HepG2 (cell line): ENCODE results near the gene CCDC201. TPM values are rescaled to one million over a fixed set of nuclear protein-coding genes. Genes with fewer than 3 reads are reported as not detected.
A peak's percentile ranks its signal among the peaks of the same experiment; 100 is the strongest.

Experiments used
- FOXM1 ChIP-seq: sonication (generic); formaldehyde crosslinking; IDR thresholded peaks from 2 replicates; pipeline ENCODE4 v1.5.0; 2020; ENCODE audit warnings: missing genetic modification reagents
- HNF4A ChIP-seq: sonication (generic); formaldehyde crosslinking; IDR thresholded peaks from 2 replicates; pipeline ENCODE4 v1.4.0; 2020; ENCODE audit warnings: missing genetic modification reagents
- JDP2 ChIP-seq: sonication (generic); formaldehyde crosslinking; IDR thresholded peaks from 2 replicates; pipeline ENCODE4 v1.8.1; 2022; ENCODE audit warnings: missing genetic modification reagents, borderline replicate concordance
- MAZ ChIP-seq, 2 experiments: sonication (generic) in 1 of 2; formaldehyde crosslinking in 1 of 2; IDR thresholded peaks; 2 replicates each; pipeline versions ENCODE4 v1.5.0 to v1.6.1; 2012 to 2020; ENCODE audit warnings: low read depth in 2 of 2, mild to moderate bottlenecking in 2 of 2, borderline replicate concordance in 1 of 2, improper control_type of control experiment in 1 of 2, low read length in 1 of 2, missing genetic modification reagents in 1 of 2, moderate library complexity in 1 of 2
- RBFOX2 ChIP-seq: fragments of 200-400 bp; formaldehyde crosslinking; IDR thresholded peaks from 2 replicates; pipeline ENCODE4 v1.6.1; 2017; ENCODE audit warnings: low read depth, mild to moderate bottlenecking, low read length
- RFXANK ChIP-seq: IDR thresholded peaks from 2 replicates; pipeline ENCODE4 v1.6.1; 2016
- SAFB2 ChIP-seq: sonication (generic); formaldehyde crosslinking; IDR thresholded peaks from 2 replicates; pipeline ENCODE4 v1.5.1; 2020; ENCODE audit warnings: missing genetic modification reagents, low read depth, mild to moderate bottlenecking, borderline replicate concordance
- SOX5 ChIP-seq: IDR thresholded peaks from 2 replicates; pipeline ENCODE4 v1.6.1; 2016; ENCODE audit warnings: borderline replicate concordance
- TBP ChIP-seq: sonication (generic); formaldehyde crosslinking; IDR thresholded peaks from 2 replicates; pipeline ENCODE4 v1.5.0; 2020; ENCODE audit warnings: missing genetic modification reagents
- ZNF337 ChIP-seq: sonication (generic); formaldehyde crosslinking; IDR thresholded peaks from 2 replicates; pipeline ENCODE4 v1.5.1; 2020; ENCODE audit warnings: missing genetic modification reagents, low read depth, mild to moderate bottlenecking, borderline replicate concordance
- ZNF44 ChIP-seq: sonication (generic); formaldehyde crosslinking; IDR thresholded peaks from 2 replicates; pipeline ENCODE4 v1.5.1; 2020; ENCODE audit warnings: mild to moderate bottlenecking, missing genetic modification reagents
- polyA plus RNA-seq, 8 experiments: library from polyadenylated mRNA; depleted of rRNA in 3 of 8; stranded (reverse) in 7 of 8; unstranded in 1 of 8; fragments of >200 nt; fragmentation: Illumina TruSeq in 4 of 8; extraction: Trizol in 4 of 8; gene quantifications; 2 replicates each; pipeline versions ENCODE4 v1.2.1 to v1.2.3, GENCODE V29; 2011 to 2016; ENCODE audit warnings: low read depth in 4 of 8, missing spikeins in 1 of 8, mixed read lengths in 1 of 8; ENCODE audit not compliant: insufficient read depth in 1 of 8
- total RNA-seq, 5 experiments: library from RNA; depleted of rRNA; stranded (reverse); fragments of >200 nt; fragmentation: Illumina TruSeq; extraction: Trizol; gene quantifications; 2 replicates each; pipeline ENCODE4 v1.2.3, GENCODE V29; 2016; ENCODE audit warnings: low read depth in 1 of 5
- TF ChIP-seq, protein P1 (sequence below): sonication (generic); formaldehyde crosslinking; IDR thresholded peaks from 2 replicates; pipeline ENCODE4 v1.5.0; 2020; ENCODE audit warnings: mild to moderate bottlenecking, missing genetic modification reagents, moderate library complexity
- TF ChIP-seq, protein P2 (sequence below): sonication (generic); formaldehyde crosslinking; IDR thresholded peaks from 2 replicates; pipeline ENCODE4 v1.5.0; 2020; ENCODE audit warnings: mild to moderate bottlenecking, missing genetic modification reagents
- TF ChIP-seq, protein P3 (sequence below): sonication (generic); formaldehyde crosslinking; IDR thresholded peaks from 2 replicates; pipeline ENCODE4 v1.5.0; 2020; ENCODE audit warnings: missing genetic modification reagents, mild to moderate bottlenecking, borderline replicate concordance
- TF ChIP-seq, protein P4 (sequence below): sonication (generic); formaldehyde crosslinking; IDR thresholded peaks from 2 replicates; pipeline ENCODE4 v1.4.0; 2020; ENCODE audit warnings: missing genetic modification reagents
- TF ChIP-seq, protein P5 (sequence below): sonication (generic); formaldehyde crosslinking; IDR thresholded peaks from 2 replicates; pipeline ENCODE4 v1.4.0; 2020; ENCODE audit warnings: missing genetic modification reagents

Gene CCDC201
- total and polyA plus RNA-seq, 2 of the 13 experiments (the other 11 are each of a cell fraction or from before 2014, with no cell fraction given) = 0.92 TPM; not detected in 1

DNA sequence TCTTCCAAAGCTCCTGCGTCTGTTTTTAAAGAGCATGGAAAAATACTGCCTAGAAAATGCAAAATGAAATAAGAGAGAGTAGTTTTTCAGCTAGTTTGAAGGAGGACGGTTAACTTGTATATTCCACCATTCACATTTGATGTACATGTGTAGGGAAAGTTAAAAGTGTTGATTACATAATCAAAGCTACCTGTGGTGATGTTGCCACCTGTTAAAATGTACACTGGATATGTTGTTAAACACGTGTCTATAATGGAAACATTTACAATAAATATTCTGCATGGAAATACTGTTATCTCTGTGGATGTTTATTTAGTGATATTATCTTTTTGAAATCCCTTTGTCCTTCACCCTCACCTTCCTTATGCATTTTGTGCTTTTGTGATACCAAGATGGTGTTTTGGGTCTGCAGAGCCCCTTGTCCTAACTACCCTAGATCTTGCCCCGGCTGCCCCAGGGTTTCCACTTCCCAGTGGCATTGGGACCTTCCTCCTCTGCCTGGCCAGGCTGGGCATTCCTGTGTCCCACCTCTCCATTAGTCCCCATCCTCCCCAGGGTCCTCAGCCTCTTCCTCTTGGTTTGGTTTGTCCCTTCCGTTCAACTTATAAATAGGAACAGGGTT lies 20.6 kb upstream of the CCDC201 start (continued):
- TF ChIP-seq, protein P1, sequence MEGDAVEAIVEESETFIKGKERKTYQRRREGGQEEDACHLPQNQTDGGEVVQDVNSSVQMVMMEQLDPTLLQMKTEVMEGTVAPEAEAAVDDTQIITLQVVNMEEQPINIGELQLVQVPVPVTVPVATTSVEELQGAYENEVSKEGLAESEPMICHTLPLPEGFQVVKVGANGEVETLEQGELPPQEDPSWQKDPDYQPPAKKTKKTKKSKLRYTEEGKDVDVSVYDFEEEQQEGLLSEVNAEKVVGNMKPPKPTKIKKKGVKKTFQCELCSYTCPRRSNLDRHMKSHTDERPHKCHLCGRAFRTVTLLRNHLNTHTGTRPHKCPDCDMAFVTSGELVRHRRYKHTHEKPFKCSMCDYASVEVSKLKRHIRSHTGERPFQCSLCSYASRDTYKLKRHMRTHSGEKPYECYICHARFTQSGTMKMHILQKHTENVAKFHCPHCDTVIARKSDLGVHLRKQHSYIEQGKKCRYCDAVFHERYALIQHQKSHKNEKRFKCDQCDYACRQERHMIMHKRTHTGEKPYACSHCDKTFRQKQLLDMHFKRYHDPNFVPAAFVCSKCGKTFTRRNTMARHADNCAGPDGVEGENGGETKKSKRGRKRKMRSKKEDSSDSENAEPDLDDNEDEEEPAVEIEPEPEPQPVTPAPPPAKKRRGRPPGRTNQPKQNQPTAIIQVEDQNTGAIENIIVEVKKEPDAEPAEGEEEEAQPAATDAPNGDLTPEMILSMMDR = no peak
- TF ChIP-seq SAFB2 (CRISPR knock-in tag) (no peak), JDP2 (CRISPR knock-in tag) (no peak; the same call in 1 of the 2 replicates), FOXM1 (CRISPR knock-in tag) (no peak), RFXANK (0 out of 2 replicates have a peak, but pooled peaks have one; percentile 2), HNF4A (CRISPR knock-in tag) (no peak), RBFOX2 (peak; percentile 88), MAZ (IDR thresholded peaks at IDR 0.05; ENCODE audit: borderline replicate concordance, low read depth, low read length) (no peak), MAZ (CRISPR knock-in tag; IDR thresholded peaks at IDR 0.05; ENCODE audit: low read depth) (peak; percentile 58), ZNF337 (CRISPR knock-in tag) (no peak), TBP (peak; percentile 88; the same call in 1 of the 2 replicates), SOX5 (CRISPR knock-in tag) (peak; percentile 83), ZNF44 (CRISPR knock-in tag) (no peak)
- TF ChIP-seq, protein P2, sequence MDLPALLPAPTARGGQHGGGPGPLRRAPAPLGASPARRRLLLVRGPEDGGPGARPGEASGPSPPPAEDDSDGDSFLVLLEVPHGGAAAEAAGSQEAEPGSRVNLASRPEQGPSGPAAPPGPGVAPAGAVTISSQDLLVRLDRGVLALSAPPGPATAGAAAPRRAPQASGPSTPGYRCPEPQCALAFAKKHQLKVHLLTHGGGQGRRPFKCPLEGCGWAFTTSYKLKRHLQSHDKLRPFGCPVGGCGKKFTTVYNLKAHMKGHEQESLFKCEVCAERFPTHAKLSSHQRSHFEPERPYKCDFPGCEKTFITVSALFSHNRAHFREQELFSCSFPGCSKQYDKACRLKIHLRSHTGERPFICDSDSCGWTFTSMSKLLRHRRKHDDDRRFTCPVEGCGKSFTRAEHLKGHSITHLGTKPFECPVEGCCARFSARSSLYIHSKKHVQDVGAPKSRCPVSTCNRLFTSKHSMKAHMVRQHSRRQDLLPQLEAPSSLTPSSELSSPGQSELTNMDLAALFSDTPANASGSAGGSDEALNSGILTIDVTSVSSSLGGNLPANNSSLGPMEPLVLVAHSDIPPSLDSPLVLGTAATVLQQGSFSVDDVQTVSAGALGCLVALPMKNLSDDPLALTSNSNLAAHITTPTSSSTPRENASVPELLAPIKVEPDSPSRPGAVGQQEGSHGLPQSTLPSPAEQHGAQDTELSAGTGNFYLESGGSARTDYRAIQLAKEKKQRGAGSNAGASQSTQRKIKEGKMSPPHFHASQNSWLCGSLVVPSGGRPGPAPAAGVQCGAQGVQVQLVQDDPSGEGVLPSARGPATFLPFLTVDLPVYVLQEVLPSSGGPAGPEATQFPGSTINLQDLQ (CRISPR knock-in tag) = no peak
- TF ChIP-seq, protein P3, sequence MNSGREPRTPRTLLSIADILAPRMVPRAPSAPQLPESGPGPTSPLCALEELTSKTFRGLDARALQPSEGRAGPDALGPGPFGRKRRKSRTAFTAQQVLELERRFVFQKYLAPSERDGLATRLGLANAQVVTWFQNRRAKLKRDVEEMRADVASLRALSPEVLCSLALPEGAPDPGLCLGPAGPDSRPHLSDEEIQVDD (CRISPR knock-in tag) = no peak
- TF ChIP-seq, protein P4, sequence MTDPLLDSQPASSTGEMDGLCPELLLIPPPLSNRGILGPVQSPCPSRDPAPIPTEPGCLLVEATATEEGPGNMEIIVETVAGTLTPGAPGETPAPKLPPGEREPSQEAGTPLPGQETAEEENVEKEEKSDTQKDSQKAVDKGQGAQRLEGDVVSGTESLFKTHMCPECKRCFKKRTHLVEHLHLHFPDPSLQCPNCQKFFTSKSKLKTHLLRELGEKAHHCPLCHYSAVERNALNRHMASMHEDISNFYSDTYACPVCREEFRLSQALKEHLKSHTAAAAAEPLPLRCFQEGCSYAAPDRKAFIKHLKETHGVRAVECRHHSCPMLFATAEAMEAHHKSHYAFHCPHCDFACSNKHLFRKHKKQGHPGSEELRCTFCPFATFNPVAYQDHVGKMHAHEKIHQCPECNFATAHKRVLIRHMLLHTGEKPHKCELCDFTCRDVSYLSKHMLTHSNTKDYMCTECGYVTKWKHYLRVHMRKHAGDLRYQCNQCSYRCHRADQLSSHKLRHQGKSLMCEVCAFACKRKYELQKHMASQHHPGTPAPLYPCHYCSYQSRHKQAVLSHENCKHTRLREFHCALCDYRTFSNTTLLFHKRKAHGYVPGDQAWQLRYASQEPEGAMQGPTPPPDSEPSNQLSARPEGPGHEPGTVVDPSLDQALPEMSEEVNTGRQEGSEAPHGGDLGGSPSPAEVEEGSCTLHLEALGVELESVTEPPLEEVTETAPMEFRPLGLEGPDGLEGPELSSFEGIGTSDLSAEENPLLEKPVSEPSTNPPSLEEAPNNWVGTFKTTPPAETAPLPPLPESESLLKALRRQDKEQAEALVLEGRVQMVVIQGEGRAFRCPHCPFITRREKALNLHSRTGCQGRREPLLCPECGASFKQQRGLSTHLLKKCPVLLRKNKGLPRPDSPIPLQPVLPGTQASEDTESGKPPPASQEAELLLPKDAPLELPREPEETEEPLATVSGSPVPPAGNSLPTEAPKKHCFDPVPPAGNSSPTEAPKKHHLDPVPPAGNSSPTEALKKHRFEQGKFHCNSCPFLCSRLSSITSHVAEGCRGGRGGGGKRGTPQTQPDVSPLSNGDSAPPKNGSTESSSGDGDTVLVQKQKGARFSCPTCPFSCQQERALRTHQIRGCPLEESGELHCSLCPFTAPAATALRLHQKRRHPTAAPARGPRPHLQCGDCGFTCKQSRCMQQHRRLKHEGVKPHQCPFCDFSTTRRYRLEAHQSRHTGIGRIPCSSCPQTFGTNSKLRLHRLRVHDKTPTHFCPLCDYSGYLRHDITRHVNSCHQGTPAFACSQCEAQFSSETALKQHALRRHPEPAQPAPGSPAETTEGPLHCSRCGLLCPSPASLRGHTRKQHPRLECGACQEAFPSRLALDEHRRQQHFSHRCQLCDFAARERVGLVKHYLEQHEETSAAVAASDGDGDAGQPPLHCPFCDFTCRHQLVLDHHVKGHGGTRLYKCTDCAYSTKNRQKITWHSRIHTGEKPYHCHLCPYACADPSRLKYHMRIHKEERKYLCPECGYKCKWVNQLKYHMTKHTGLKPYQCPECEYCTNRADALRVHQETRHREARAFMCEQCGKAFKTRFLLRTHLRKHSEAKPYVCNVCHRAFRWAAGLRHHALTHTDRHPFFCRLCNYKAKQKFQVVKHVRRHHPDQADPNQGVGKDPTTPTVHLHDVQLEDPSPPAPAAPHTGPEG (CRISPR knock-in tag) = no peak
- TF ChIP-seq, protein P5, sequence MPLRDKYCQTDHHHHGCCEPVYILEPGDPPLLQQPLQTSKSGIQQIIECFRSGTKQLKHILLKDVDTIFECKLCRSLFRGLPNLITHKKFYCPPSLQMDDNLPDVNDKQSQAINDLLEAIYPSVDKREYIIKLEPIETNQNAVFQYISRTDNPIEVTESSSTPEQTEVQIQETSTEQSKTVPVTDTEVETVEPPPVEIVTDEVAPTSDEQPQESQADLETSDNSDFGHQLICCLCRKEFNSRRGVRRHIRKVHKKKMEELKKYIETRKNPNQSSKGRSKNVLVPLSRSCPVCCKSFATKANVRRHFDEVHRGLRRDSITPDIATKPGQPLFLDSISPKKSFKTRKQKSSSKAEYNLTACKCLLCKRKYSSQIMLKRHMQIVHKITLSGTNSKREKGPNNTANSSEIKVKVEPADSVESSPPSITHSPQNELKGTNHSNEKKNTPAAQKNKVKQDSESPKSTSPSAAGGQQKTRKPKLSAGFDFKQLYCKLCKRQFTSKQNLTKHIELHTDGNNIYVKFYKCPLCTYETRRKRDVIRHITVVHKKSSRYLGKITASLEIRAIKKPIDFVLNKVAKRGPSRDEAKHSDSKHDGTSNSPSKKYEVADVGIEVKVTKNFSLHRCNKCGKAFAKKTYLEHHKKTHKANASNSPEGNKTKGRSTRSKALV (CRISPR knock-in tag) = no peak
